HTR-8/SVneo (cell line): ENCODE results near the gene DCPS.
A peak's percentile ranks its signal among the peaks of the same experiment; 100 is the strongest.
"Not testable (repeated sequence)": the region's sequence is repeated elsewhere in the genome, so short reads cannot be mapped to it uniquely, and the experiment has no call there.

Source experiments
- DNase-seq: peaks from one replicate; pipeline ENCODE4 v3.0.0; 2011; ENCODE audit warnings: low spot score, mixed read lengths; ENCODE audit not compliant: insufficient read length
- FAIRE-seq: peaks from 2 replicates; lab custom pipeline; 2011; peaks lifted over from hg19 to GRCh38; lab: Jason Lieb, UNC

DCPS gene

GRCh38 chr11:126371595-126371994, 67.7 kb downstream of the DCPS start:
- no peak for DNase-seq
- FAIRE-seq: no peak

DNA sequence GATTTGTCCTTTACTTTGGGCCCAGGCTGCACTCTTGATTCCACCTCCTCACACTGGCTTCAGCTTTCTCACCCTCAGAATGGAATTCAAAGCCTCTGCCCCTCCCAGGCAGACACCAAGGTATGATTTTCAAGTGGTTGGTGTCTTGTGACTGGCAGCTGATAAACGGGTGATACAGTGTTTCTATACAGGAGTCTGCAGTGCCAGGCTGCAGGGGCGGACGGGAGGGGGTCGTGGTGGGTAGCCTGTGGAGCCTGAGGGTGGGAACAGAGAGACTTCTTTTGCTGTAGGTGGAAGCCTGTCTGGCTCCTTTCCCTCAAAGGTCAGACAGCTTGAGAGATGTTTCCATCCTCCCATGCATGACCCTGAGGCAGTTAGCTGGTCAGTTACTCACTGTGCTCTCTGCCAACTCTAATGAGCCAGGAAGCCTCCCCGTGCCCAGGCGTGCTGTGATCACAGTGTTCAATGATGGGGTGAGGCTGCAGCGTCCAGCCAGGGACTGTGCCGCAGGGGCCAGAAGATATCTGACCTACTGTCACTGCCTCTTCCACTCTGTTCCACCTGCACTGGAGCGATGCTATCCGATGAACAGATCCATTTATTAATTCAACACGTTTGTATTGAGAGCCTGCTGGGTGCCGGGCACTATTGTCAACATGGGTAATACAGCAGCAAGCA, 69.7 kb downstream of the DCPS start:
- DNase-seq: not testable (repeated sequence)
- peak; percentile 82 for FAIRE-seq

GRCh38 chr11:126374562-126375300, 70.9 kb downstream of the DCPS start:
- not testable (repeated sequence) for DNase-seq, FAIRE-seq

DNA sequence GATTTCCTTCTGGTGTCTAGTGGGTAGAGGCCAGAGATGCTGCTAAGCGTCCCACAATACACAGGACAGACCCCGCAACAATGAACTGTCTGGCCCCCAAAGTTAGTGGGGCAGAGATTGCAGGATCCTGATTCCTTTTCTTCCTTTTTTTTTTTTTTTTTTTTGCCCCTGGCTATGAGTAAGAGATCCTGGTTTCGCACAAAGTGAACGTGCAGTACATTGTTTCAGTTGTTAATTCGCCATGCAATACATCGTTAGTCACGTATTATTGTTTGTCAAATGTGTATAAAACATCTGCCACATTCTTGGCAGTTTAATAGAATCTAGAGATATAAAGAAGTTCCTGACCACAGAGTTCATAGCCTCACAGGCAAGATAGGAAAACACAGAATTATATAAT, 71.9 kb downstream of the DCPS start:
- FAIRE-seq (no peak), DNase-seq (no peak)

GRCh38 chr11:126378763-126379162, 74.9 kb downstream of the DCPS start:
- FAIRE-seq (no peak), DNase-seq (no peak)

DNA sequence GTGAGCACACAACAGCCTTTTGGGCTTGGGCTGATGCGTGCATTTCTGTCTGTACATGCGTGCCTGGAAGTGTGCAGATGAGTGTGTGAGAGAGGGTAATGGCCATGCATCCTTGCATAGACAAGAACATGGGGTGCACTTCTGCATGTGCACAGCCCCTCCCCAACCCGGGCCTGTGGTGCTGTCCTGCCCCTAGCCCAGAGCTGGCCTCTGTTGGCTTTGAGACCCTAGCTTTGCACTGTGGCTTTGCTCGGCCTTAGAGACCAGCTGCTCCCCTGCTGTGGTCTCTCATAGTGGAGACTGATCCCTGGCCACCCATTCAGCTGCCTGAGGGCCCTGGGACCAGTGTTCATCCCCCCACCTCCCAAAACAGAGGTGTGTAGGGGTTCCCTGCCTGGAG, 77.0 kb downstream of the DCPS start:
- DNase-seq: no peak
- no peak for FAIRE-seq

GRCh38 chr11:126381960-126382359, 78.1 kb downstream of the DCPS start:
- DNase-seq: not testable (repeated sequence)

GRCh38 chr11:126382641-126383040, 78.8 kb downstream of the DCPS start:
- not testable (repeated sequence) for FAIRE-seq, DNase-seq

More at GRCh38 chr11:126381960-126382359, 78.1 kb downstream of the DCPS start:
- not testable (repeated sequence) for FAIRE-seq

GRCh38 chr11:126383339-126384335, 79.8 kb downstream of the DCPS start:
- no peak for DNase-seq
- no peak for FAIRE-seq

DNA sequence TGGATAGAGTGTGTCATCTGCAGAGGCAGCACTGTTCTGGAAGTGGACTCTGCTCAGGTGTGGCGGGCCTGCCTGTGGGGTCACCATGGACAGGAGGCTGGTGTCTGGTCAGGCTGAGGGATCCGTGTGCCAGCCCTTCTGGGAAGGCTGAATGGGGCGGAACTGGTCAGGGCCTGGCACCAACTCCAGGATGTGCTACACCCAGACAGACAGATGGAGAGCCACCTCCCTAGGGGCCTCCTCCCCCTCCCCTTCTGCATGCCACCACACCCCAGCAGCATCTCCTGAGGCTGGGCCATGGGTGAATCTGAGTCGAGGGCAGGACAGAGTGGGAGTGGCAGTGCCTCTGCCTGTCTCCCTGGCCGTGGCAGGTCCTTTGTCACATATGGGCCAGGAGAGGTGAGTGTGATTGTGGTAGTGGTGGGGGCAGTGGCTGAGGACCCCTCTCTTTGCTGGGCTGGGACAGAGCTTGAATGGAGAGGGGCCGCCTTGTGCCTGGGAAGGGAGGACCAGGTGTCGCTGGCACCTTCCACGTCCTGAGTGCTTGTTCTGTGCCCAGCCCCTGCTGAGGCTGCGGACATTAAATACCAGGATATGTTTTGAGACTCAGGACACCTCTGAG, 80.7 kb downstream of the DCPS start:
- no peak for DNase-seq
- FAIRE-seq: no peak

DNA sequence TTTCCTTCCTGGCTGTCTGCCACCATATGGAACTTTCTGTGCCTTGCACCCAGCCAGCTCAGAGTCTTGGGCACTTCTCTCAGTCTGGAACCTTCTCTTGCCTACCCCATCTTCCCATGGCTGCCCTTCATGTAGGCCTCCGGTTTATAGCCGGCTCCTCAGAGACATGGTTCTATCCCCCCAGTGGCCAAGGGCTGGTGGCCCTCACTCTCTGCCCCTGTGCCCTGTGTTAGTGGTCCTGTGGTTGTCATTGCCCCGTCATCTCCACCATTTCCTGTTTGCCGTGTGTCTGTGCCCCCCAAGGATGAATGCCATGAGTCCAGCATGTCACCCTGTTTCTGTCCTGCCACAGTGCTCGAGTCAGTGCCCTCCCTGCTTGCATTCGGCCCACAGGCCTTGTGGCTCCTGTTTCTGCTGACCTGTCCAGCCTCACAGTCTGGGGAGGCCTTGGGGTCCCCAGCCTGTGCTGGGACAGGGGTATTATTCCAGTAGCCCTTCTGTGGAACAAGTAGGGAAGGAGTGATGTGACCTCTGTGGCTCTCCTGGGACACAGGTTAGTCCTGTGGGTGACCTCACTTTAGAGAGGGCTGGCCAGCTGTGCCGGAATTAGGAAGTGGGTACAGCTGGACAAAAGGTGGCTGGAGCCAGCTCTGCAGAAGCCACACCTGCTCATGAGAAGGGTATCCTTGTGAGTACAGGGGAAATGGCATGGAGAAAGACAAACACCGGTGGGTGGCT, 82.3 kb downstream of the DCPS start:
- FAIRE-seq: no peak
- no peak for DNase-seq

GRCh38 chr11:126386729-126387071, 82.8 kb downstream of the DCPS start:
- FAIRE-seq, DNase-seq: not testable (repeated sequence)

GRCh38 chr11:126387857-126388256, 84.0 kb downstream of the DCPS start:
- DNase-seq (no peak), FAIRE-seq (no peak)

DNA sequence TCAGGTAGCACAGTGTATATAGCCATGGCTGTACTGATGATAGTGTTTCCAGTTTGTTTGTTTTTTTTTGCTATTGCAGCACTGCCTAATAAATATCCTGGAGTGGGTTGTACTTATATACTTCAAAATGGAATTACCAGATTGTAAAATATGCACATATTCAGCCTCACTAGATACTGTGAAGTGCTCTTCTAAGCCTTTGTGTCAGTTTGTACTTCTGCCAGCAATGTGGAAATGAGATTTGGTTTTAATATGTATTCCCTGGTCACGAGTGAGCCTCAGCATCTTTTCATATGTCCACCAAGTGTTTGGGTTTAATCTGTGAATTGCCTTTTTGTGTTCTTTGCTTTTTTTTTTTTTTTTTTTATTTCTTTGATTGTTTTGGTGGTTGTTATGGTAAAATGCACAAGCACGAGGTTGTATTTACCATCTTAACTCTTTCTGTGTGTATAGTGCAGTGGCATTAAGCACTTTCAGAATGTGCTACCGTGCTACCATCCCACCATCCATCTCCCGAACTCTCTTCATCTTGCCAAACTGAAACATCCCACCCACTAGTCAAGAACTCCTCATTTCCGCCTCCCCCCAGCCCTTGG, 86.5 kb downstream of the DCPS start:
- FAIRE-seq: no peak

DNA sequence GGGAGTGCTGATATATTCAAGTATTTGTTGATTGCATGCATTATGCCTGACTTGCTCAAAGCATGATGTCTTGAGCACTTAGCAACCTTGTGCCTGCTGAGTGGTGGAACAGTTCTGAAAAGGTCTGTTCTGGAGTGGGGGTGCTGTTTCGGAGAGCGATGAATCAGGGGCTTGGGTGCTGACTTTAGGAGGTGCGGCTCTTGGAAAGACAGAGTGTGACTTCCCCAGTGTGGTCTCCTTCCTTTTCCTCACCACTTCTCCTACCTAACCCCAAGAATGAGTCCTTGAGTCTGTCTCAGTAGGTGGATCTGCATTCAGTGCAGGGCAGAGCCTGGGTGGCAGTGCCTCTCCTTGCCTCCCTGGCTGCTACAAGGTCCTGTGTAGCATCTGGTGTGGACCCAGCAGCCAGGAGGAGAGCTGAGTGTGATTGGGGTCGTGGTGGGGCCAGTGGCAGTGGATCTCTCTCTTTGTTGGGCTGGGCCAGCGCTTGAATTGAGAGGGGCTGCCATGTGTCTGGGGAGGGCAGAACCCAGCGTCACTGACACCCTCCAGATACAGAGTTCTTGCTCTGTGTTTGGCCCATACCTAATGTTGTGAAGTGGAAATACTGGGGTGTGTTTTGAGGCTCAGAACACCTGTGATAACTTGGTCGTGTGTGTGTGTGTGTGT, 87.6 kb downstream of the DCPS start:
- FAIRE-seq (no peak), DNase-seq (no peak)

More for the DNA sequence above, 86.5 kb downstream of the DCPS start:
- no peak for DNase-seq

DNA sequence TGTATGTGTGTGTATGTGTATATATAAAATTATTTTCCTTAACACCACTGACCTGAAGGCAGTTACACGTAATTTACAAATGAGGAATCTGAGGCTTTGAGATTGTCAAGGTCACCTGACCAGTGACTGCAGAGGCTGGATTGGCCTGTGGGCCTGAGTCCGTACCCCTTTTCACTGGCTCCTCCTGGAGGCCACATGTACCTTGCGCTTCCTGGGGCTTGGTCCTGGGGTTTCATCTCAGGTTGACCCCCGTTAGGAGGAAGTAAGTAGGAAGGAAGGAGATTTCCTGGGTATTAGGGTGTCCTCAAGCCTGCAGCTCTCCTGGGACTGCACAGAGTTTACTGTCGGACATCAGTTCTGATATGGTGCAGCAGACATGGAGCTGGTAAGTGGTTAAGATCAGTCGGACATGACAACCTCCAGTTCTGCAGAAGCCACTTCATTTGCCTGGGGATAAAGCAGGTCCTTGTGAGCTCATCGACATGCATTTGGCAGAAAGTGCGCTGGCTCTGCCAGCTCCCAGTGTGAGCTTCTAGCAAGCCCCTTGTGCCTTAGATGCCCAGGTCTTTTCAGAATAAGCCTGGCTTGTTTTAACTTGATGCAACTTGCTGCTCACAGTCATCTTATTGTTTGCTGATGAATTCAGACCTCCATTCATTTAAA, 88.2 kb downstream of the DCPS start:
- DNase-seq: no peak
- no peak for FAIRE-seq

- FAIRE-seq: no peak
Observed at GRCh38 chr11:126392633-126393013, 88.8 kb downstream of the DCPS start.

GRCh38 chr11:126393143-126393542, 89.3 kb downstream of the DCPS start:
- FAIRE-seq (no peak), DNase-seq (no peak)

More at GRCh38 chr11:126392633-126393013, 88.8 kb downstream of the DCPS start:
- DNase-seq: no peak
